Smooth muscle cell (in vitro differentiated cells): ENCODE data around the gene CAPN14. TPM values are rescaled to one million over a fixed set of nuclear protein-coding genes. Genes with fewer than 3 reads are reported as not detected.

Experiments used
- DNase-seq: peaks from one replicate; lab custom pipeline; 2025; ENCODE audit not compliant: unreplicated experiment; lab: John Stamatoyannopoulos, UW
- H2AFZ ChIP-seq: fragments of 200-600 bp; sonication (generic); 2 replicates; pipeline ENCODE4 v1.6.0; 2016; ENCODE audit warnings: antibody characterized with exemption, low read depth, mild to moderate bottlenecking
- H3F3A ChIP-seq: fragments of 200-600 bp; sonication (generic); 2 replicates; pipeline ENCODE4 v1.6.0; 2017; ENCODE audit warnings: antibody characterized with exemption, low read depth
- H3K27ac ChIP-seq: fragments of 200-600 bp; sonication (generic); 2 replicates; pipeline ENCODE4 v1.5.1; 2016; ENCODE audit warnings: low read depth, mild to moderate bottlenecking
- H3K27me3 ChIP-seq: fragments of 200-600 bp; sonication (generic); 2 replicates; pipeline ENCODE4 v1.6.1; 2016; ENCODE audit warnings: low read depth, mild to moderate bottlenecking
- H3K36me3 ChIP-seq: fragments of 200-600 bp; sonication (generic); 2 replicates; pipeline ENCODE4 v1.5.1; 2016; ENCODE audit warnings: low read depth
- H3K4me1 ChIP-seq: fragments of 200-600 bp; sonication (generic); 2 replicates; pipeline ENCODE4 v1.5.1; 2016; ENCODE audit warnings: low read depth
- H3K4me2 ChIP-seq: fragments of 200-600 bp; sonication (generic); 2 replicates; pipeline ENCODE4 v1.6.0; 2016; ENCODE audit warnings: mild to moderate bottlenecking
- H3K4me3 ChIP-seq: fragments of 200-600 bp; sonication (generic); 2 replicates; pipeline ENCODE4 v1.5.1; 2016; ENCODE audit warnings: mild to moderate bottlenecking
- H3K79me2 ChIP-seq: fragments of 200-600 bp; sonication (generic); 2 replicates; pipeline ENCODE4 v1.6.0; 2016; ENCODE audit warnings: low read depth, mild to moderate bottlenecking
- H3K9ac ChIP-seq: fragments of 200-600 bp; sonication (generic); 2 replicates; pipeline ENCODE4 v1.6.0; 2016; ENCODE audit warnings: low read depth
- H3K9me3 ChIP-seq: fragments of 200-600 bp; sonication (generic); replicated peaks from 2 replicates; pipeline ENCODE4 v1.5.1; 2016; ENCODE audit warnings: low read depth
- H4K20me1 ChIP-seq: fragments of 200-600 bp; sonication (generic); 2 replicates; pipeline ENCODE4 v1.6.0; 2016; ENCODE audit warnings: low read depth
- CTCF ChIP-seq: fragments of 200-600 bp; sonication (generic); IDR thresholded peaks from 2 replicates; pipeline ENCODE4 v1.5.1; 2017; ENCODE audit warnings: borderline replicate concordance, mild to moderate bottlenecking, antibody characterized with exemption; ENCODE audit not compliant: insufficient read depth, poor library complexity, severe bottlenecking
- WGBS: methylation state at CpG from one replicate; pipeline ENCODE4 v1.1.7; 2016; ENCODE audit warnings: low lambda C conversion rate; 5-methylcytosine and 5-hydroxymethylcytosine counted together
- polyA plus RNA-seq: library from polyadenylated mRNA; unstranded; fragments of >200 nt; fragmentation: Nextera tagmentation; extraction: Ambion mirVana; gene quantifications from 2 replicates; pipeline ENCODE4 v1.2.1, GENCODE V29; 2016
- total RNA-seq: library from RNA; depleted of rRNA; stranded (reverse); fragments of >200 nt; gene quantifications from 2 replicates; pipeline ENCODE4 v1.2.3, GENCODE V29; 2014

CAPN14 gene
- total and polyA plus RNA-seq, 2 experiments from 2014 or later = 0.13 to 0.55 TPM

GRCh38 chr2:31138037-31138962 is 79.0 kb downstream of the CAPN14 start, which contains the start of gene GALNT14:
GALNT14 (minus strand) TSS chr2:31138440; CDS start chr2:31138086, 354 bp downstream.
- H2AFZ ChIP-seq = peak within 1 kb of the TSS; percentile 79
- H3K9ac ChIP-seq = no peak within 1 kb of the TSS
- H3K4me3 ChIP-seq = peak within 1 kb of the TSS; percentile 58
- TF ChIP-seq CTCF = peak; percentile 42
- peaks cover 74% of the 10 kb centered on the region for H3K27me3 ChIP-seq
- H3F3A ChIP-seq = no peaks in the 10 kb centered on the region
- no peaks in the 10 kb centered on the region for H3K36me3 ChIP-seq
- H3K4me2 ChIP-seq = peak within 1 kb of the TSS; percentile 99
- H3K79me2 ChIP-seq = no peaks in the 10 kb centered on the region
- DNase-seq = peak; percentile 36
- peaks cover 11% of the 10 kb centered on the region for H3K4me1 ChIP-seq
- no peaks in the 10 kb centered on the region for H3K9me3 ChIP-seq
- WGBS = 3% methylated on average over 73 of the region's 95 CpGs
- no peak within 1 kb of the TSS for H3K27ac ChIP-seq
- no peaks in the 10 kb centered on the region for H4K20me1 ChIP-seq

DNA sequence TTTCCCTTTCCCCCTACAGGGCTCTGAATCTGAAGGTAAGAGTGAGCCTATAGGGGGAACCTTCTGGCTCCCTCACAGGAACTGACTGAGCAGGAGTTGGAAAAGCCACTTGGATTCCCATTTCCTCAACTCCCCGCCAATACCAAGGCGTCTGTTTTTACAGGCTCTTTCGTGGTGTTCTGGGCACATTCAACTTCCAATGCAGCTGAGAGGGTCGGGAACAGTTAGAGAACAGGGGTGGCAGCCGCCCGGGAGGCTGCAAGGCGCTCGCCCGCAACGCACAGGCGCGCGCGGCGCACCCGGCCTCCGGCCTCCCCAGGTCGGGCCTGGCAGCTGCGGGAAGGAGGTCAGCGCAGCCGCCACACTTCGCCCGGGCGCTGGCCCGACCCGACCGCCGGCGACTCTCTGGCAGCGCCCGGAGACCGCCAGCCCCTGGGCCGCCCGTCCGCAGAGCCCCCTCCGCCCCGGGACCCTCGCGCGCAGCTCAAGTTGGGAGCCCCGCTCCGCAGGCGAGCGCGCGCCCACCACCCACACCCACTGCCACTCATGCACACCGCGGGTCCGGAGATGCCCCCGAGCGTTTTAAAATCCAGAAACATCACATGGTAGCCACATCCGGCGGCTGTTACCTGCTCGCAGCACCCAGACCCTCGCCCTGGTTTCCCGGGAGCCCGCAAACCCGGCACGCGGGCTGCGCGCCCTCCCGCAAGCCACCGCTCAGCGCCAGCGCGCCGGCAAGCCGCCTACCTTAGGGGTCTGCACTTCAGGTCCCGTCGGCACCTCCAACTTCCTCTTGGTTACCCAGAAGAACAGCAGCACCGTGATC is 79.9 kb downstream of the CAPN14 start:
- no peak for DNase-seq
- H3K9me3 ChIP-seq = no peaks in the 10 kb centered on the region
- no peak overlapping the region for H3K27ac ChIP-seq
- H4K20me1 ChIP-seq = no peaks in the 10 kb centered on the region
- no peak overlapping the region for H3K9ac ChIP-seq
- no peaks in the 10 kb centered on the region for H3K79me2 ChIP-seq
- 2% methylated on average over 70 of the region's 72 CpGs for WGBS
- peak overlapping the region; percentile 79 for H2AFZ ChIP-seq
- H3K4me1 ChIP-seq = peaks cover 11% of the 10 kb centered on the region
- peak overlapping the region; percentile 99 for H3K4me2 ChIP-seq
- no peaks in the 10 kb centered on the region for H3K36me3 ChIP-seq
- H3F3A ChIP-seq = no peaks in the 10 kb centered on the region
- H3K27me3 ChIP-seq = peaks cover 67% of the 10 kb centered on the region
- no peak for TF ChIP-seq CTCF
- H3K4me3 ChIP-seq = peak overlapping the region; percentile 58

DNA sequence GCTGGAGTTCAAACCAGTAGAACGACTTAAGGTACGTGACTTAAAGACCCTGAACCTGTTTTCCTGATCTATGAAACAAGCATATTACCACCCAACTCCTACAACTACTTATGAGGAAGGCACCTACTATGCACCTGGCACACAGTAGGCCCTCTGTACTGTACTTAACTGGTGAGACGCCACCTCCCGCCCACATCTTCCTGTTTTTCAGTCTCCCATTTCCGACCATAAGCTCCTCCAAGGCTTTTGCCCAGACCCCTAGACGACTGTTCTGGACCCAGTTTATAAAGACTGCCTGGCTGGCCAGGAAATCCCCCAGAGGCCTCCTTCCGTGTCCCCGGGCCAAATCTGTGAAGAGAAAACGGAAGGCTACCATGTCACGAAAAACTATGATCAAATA is 80.6 kb downstream of the CAPN14 start:
- Histone ChIP-seq H3K4me1 (peaks cover 11% of the 10 kb centered on the region), H3K27me3 (peaks cover 67% of the 10 kb centered on the region), H3K79me2 (no peaks in the 10 kb centered on the region), H3K27ac (no peak overlapping the region), H4K20me1 (no peaks in the 10 kb centered on the region), H3K9ac (no peak overlapping the region), H3K4me3 (no peak overlapping the region), H2AFZ (no peak overlapping the region), H3F3A (no peaks in the 10 kb centered on the region), H3K36me3 (no peaks in the 10 kb centered on the region), H3K4me2 (peak overlapping the region; percentile 99), H3K9me3 (no peaks in the 10 kb centered on the region)
- TF ChIP-seq CTCF = no peak
- WGBS = 67% methylated on average over 10 of the region's 10 CpGs
- no peak for DNase-seq
